ENCODE measurements around the gene SRM.
"Not testable (repeated sequence)": the region's sequence is repeated elsewhere in the genome, so short reads cannot be mapped to it uniquely, and the experiment has no call there.

SRM gene

DNA sequence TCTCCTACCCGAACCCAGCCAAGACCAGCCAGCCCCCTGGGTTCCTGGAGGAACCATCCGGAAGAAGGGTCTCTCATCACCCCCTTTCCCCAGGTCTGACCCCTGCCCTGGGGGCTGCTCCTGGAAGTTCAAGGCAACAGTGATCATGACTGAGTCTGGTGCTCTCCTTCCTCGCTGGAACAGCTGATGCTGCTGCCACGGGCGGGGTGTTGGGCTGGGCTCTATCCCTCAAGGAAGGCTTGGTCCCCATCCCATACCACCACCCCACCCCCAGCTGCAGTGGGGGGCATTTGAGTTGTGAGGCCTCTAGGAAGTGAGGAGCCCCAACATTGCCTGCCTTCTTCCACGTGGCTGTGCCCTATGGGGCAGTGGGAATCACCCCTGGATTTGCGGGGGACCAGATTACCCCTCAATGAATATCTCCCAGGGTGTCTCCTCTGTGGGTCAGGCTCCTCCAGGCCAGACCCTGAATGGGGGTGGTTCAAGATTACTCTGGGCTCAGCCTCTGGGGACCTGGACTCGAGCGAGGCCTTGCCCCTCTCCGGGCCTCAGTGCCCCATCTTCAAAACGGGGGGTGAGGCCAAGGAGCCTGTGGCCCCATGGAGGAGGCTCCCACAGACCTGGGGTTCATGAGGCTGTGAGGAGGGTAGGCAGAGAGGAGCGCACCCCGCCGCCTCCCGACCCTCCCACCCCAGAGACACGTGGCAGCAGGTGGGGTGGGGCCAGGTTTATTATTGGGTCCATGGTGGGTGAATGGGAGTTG is 15.6 kb downstream of the SRM start:
- no peak for DNase-seq

DNA sequence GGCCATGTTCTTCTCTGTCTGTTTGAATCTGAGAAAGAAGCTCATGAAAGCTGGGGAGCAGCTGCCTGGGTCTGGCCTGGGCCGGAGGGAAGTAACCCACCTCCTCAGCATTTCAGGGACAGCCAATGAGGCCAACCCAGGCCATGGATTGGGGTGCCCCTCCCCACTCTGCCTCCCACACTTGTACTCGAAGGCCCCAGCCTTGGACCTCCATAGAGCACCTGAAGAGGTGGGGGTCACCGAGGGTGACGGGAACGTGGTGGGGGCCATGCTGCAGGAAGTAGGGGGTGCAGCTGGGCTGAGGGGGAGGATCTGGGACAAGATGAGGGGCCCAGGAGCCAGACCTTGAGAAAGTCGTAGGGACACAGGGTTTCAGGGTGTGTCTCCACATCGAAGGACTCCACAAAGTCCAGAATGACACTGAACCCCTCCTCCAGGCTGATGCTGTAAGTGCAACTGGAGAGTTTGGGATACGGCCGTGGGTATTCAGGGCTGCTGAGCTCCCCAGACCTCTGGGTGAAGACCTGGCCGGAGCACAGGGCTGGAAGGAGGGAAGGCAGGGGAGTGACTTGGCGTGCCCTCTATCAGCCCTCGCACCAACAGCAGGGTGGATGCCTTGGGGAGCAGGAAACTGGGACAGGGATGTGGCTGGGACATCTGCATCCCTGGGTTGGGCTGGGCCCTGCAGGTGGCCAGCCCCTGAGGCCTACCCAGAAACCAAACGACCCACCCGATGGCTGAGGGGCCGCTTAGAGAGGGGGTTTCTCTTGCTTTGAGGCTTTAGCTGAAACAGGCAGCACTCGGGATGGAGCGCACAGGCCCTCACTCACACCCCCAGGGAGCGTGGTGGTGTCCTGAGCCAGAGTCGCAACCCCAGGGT is 16.6 kb downstream of the SRM start:
- DNase-seq, result no peak

DNA sequence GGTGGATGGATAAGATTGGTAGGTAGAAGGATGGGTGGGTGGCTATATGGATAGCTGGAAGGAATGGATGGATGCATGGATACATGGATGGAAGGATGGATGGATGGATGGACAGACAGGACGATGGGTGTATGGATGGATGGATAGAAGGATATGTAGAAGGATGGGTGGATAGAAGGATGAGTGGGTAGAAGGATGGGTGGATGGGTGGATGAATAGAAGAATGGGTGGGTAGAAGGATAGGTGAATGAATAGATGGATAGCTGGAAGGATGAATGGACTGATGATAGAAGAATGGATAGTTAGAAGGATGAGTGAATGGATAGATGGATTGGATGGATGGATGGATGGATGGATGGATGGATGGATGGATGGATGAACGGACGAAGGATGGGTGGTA is 17.8 kb downstream of the SRM start:
- no peak for DNase-seq

DNA sequence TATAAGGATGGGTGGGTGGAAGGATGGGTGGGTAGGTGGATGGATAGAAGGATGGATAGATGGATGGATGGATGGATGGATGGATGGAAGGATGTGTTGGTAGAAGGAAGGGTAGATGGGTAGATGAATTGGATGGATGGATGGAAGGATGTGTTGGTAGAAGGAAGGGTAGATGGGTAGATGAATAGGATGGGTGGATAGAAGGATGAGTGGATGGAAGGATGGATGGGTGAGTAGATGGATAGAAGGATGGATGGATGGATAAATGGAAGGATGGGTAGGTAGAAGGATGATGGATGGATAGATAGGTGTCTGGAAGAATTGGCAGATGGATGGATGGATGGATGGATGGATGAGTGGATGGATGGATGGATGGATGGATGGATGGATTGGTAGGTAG is 18.8 kb downstream of the SRM start:
- DNase-seq, result no peak

DNA sequence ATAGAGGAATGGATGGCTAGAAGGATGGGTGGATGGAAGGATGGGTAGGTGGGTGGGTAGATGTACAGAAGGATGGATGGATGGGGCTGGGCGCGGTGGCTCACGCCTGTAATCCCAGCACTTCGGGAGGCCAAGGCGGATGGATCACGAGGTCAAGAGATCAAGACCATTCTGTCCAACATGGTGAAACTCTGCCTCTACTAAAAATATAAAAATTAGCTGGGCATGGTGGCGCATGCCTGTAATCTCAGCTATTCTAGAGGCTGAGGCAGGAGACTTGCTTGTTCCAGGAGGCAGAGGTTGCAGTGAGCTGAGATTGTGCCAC is 19.8 kb downstream of the SRM start:
- DNase-seq, result not testable (repeated sequence)

DNA sequence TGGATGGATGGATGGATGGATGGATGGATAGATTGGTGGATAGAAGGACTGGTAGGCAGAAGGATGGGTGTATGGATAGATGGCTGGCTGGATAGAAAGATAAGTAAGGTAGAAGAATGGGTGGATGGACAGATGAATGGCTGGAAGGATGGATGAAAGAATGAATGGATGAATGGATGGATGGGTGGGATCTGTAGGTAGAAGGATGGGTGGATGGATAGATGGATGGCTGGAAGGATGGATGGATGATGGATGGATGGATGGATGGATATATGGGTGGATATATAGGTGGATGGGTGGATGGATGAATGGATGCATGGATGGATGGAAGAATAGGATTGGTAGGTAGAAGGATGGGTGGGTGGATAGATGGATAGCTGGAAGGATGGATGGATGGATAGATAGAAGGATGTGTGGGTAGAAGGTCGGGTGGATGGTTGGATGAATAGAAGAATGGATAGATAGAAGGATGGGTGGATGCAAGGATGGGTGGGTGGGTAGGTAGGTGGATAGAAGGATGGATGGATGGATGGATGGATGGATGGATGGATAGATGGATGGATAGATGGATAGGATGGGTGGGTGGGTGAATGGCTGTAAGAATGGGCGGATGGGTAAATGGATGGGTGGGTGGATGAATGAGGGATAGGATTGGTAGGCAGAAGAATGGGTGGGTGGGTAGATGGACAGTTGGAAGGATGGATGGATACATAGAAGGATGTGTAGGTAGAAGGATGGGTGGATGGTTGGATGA is 20.3 kb downstream of the SRM start:
- DNase-seq, result no peak

DNA sequence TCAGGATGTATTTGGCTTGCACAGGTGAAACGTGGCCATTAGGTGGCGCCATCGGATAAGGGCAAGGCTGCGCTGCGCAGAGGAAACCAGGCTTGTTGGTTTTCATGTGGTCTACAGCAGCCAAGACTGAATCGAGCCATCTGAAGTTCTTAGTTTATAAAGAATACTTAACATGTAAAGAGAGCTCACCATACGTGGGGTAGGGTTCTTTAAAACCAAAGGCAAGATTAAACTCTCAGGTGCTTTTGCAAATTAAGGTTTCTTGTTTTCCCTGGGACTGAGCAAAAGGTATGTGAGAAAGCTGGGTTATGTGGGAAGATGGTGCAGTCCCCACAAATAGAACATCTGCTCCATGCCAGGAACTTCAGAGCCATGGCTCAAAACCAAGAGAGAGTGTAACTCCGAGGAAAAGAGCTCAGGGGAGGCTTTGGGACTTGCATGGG is 22.1 kb downstream of the SRM start:
- peak; percentile 60 to 76 for DNase-seq

DNA sequence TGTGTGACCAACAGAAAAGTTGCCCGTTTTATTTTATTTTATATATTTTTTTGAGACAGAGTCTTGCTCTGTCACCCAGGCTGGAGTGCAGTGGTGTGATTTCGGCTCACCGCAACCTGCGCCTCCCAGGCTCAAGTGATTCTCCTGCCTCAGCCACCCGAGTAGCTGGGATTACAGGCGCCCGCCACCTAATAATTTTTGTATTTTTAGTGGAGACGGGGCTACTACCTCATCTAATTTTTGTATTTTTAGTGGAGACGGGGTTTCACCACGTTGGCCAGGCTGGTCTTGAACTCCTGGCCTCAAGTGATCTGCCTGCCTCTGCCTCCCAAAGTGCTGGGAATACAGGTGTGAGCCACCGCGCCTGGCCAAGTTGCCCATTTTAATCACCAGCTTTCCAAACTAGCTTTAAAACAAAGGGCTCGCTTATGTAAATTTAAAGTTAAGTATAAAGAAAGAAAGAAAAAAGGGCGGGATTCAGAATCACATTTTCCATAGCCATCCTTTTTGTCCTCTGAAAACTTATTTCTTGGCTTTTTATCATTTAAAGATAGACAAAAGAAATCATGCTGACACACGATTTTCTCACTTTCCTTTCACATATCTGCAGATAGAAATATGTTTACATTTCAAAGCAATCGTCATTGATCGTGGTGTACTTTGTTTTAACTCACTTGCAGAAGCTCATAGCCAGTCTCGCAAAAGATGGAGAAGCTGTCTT is 22.6 kb downstream of the SRM start:
- not testable (repeated sequence) for DNase-seq

DNA sequence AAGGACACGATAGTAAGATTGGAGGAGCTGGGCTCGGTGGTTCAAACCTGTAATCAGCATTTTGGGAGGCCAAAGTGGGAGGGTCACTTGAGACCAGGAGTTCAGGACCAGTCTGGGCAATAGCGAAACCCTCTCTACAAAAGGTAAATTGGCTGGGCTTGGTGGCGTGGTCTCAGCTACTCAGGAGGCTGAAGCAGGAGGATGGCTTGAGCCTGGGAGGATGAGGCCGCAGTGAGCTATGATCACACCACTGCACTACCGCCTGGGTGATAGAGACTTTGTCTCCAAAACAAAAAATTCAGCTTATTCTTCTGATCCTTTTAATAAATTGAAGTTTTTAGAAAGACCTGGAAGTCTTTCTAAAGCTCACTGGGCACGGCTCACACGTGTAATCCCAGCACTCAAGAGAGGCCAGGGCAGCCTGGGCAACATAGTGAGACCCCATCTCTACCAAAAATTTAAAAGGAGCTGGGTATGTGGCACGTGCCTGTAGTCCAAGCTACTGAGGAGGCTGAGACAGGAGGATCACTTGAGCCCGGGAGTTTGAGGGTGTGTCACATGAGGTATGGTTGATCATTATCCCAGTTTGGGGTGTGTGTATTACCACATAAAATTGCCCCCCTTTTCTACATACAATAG is 28.1 kb downstream of the SRM start:
- no peak for DNase-seq

DNA sequence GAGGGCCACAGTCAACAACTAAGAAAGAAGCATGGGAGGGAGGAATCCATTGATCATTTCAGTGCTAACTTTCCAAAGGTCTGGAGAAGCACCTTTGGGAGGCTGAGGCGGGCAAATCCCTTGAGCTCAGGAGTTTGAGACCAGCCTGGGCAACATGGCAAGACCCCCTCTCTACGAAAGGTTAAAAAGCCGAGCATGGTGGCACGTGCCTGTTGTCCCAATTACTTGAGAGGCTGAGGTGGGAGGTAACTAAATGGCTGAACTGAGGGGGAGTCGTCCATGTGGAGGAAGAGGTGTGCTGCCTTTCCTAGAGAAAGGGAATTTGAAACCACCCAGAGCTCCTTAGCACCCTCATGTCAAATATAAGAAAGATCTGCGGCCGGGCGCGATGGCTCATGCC is 29.0 kb downstream of the SRM start:
- no peak for DNase-seq

DNA sequence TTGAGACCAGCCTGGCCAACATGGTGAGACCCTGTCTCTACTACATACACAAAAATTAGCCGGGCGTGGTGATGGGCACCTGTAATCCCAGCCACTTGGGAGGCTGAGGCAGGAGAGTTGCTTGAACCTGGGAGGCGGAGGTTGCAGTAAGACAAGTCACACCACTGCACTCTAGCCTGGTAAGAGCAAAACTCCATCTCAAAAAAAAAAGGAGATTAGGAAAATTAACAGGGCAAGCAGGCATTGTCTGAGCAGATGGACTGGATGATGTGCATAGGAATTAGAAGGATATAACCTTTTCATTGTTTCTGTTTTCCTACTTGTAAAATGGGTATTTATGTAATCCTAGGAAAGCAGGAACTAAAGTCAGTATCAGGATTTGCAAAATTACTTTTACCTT is 31.8 kb downstream of the SRM start:
- DNase-seq, result no peak

DNA sequence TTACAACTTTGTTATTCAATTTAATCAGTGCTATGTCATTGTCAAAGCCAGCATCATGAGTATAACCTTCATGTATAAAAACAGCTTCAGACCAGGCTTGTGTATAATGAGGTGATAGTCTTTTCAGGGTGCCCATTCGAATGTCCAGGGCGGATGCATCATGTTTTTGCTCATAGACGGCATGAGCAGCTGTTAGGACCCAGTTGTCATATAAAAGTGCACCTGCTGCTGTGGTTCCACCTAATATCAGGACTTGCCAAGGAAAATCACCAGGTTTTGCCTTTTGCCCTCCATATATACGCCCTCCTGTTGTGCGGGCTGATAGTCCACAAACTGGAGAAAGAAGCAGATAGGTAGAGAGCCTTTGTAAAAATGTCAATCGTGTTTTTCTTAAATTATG is 32.5 kb downstream of the SRM start:
- DNase-seq, result no peak

DNA sequence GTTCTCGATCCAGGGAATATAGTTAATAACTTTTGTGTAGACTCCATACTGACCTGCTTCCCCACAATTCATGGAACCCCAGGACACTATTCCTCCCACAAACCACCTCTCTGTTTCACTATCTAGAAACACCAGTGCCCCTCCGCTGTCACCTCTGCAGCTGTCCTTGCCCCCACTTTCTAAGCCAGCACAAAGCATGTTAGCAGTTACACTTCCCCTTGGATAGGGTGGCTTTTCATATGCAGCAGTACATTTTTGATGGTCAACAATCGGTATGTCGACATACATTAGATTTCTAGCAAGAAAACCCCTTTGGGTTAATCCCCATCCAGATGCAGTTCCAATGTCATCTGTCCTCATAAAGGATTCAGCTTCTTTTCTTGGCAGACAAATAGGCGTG is 32.9 kb downstream of the SRM start:
- DNase-seq, result no peak

DNA sequence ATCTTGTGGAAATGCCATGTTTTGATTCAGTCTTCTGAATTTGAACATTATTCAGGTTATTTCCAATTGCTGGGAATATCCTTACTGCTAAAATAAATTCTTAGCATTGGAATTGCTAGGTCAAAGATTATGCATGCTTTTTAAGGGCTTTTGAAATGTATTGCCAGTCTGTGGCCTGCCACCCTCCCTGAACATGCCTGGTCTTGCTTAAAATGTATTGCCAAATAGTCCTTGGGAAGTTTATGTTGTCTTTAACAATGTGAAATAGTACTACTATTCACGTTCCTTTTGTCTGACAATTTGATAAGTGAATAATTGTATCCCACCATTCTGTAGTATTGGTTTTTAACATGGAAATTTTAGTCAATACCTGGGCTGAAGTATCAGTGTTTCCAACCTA is 33.8 kb downstream of the SRM start:
- no peak for DNase-seq

DNA sequence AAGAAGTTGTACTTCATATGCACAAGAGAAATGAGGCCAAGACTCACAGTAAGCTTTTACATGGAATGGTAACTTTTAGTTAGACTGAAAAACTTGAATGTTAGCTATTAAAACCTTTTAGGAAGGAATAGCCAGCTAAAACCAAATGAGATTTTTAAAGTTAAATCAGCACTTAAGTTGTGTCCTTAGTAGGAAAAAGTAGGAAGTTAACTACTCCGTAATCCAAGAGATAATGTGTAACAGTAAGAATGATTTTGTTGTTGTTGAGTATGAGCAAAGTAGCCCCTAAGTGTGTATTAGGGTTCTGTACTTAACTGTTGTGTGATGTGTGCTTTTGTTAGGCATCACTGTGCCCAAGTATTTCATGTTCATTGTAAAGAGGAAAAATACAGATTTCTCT is 34.2 kb downstream of the SRM start:
- no peak for DNase-seq

DNA sequence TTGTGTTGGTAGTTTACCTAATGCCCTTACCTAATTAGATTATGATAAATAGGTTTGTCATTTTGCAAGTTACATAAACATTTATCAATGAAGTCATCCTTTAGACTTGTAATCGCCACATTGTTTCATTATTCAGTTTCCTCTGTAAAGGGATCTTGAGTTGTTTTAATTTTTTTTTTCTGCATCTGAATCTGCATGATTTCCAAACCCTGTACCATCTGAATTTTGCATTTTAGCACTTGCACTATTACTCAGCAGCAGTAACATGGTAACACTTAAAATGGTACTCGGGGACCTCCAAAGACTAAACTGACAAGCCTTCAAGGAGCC is 35.0 kb downstream of the SRM start:
- DNase-seq, result no peak

DNA sequence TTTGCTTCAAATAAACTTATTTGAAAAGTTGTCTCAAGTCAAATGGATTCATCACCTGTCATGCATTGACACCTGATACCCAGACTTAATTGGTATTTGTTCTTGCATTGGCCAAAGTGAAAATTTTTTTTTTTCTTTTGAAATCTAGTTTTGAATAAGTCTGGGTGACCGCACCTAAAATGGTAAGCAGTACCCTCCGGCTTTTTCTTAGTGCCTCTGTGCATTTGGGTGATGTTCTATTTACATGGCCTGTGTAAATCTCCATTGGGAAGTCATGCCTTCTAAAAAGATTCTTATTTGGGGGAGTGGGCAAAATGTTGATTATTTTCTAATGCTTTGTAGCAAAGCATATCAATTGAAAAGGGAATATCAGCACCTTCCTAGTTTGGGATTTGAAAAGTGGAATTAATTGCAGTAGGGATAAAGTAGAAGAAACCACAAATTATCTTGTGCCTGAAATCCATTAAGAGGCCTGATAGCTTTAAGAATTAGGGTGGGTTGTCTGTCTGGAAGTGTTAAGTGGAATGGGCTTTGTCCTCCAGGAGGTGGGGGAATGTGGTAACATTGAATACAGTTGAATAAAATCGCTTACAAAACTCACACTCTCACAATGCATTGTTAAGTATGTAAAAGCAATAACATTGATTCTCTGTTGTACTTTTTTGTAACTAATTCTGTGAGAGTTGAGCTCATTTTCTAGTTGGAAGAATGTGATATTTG is 35.5 kb downstream of the SRM start:
- DNase-seq, result no peak

DNA sequence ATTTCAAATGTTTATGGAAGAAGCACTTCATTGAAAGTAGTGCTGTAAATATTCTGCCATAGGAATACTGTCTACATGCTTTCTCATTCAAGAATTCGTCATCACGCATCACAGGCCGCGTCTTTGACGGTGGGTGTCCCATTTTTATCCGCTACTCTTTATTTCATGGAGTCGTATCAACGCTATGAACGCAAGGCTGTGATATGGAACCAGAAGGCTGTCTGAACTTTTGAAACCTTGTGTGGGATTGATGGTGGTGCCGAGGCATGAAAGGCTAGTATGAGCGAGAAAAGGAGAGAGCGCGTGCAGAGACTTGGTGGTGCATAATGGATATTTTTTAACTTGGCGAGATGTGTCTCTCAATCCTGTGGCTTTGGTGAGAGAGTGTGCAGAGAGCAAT is 36.6 kb downstream of the SRM start:
- no peak for DNase-seq

DNA sequence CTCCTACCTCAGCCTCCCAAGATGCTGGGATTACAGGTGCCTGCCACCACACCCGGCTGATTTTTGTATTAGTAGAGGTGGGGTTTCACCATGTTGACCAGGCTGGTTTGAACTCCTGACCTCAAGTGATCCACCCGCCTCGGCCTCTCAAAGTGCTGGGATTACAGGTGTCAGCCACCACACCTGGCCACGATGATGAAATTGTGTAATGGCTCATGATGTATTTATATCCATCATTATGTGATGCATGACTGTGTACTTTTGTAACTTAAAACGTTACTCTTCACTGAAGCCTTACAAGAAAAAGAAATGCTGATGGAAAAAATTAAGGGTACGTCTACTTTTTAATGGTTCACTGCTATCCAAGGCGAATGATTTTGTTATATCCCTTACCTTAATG is 39.8 kb downstream of the SRM start:
- DNase-seq, result no peak

DNA sequence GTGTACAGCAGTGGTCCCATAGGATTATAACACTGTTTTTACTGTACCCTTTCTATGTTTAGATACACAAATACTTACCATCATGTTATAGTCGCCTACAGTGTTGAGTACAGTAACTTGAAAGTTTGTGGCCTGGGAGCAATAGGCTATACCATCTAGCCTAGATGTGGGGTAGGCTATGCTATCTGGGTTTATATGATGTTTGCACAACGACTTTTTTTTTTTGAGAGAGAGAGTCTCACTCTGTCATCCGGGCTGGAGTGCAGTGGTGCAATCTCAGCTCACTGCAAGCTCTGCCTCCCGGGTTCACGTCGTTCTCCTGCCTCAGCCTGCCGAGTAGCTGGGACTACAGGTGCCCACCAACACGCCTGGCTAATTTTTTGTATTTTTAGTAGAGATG is 40.5 kb downstream of the SRM start:
- not testable (repeated sequence) for DNase-seq

DNA sequence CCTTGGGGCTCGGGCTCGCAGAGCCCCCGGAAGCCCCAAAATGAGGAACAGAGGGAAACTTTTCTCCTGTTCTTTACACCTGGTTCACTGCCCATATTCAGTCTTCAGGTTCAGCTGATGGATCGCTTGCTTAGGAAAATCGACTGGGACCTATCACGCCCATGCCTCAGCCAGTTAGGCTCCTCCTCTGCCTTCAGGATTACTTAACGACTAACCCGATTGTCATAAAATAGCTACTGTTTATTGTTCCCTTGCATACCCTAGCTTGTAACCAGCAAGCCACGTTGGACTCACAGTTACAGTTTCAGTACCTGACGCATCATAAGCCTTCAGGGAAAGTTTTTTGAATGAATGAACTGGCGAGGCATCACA is 46.7 kb downstream of the SRM start:
- DNase-seq, result no peak

Data from NCI-H187 (cell line).